IgD-negative memory B cell (primary cell): ENCODE results near the gene DDR1. TPM values are rescaled to one million over a fixed set of nuclear protein-coding genes. Genes with fewer than 3 reads are reported as not detected.

ENCODE experiments used
- H3K27ac Mint-ChIP-seq, 3 donors: one replicate each; pipeline ENCODE4 v1.8.0; 2020 to 2022; ENCODE audit warnings: mild to moderate bottlenecking in 3 of 3, mixed read lengths in 3 of 3, moderate library complexity in 1 of 3
- H3K27me3 Mint-ChIP-seq: one replicate; pipeline ENCODE4 v1.8.0; 2021; ENCODE audit warnings: mixed read lengths
- H3K36me3 Mint-ChIP-seq: one replicate; pipeline ENCODE4 v1.8.0; 2020; ENCODE audit warnings: mild to moderate bottlenecking, mixed read lengths
- H3K4me1 Mint-ChIP-seq, 3 donors: one replicate each; pipeline ENCODE4 v1.8.0; 2020 to 2022; ENCODE audit warnings: mixed read lengths in 3 of 3, mild to moderate bottlenecking in 1 of 3
- H3K4me3 Mint-ChIP-seq, 4 donors: one replicate each; pipeline ENCODE4 v1.8.0; 2020 to 2022; ENCODE audit warnings: mild to moderate bottlenecking in 4 of 4, mixed read lengths in 4 of 4, moderate library complexity in 3 of 4
- H3K9me3 Mint-ChIP-seq, 3 donors: one replicate each; pipeline ENCODE4 v1.8.0; 2020 to 2021; ENCODE audit warnings: mixed read lengths in 3 of 3, mild to moderate bottlenecking in 1 of 3
- polyA plus RNA-seq: library from polyadenylated mRNA; unstranded; fragments of 300-500 nt; fragmentation: Illumina TruSeq; gene quantifications from one replicate; pipeline ENCODE4 v1.2.3, GENCODE V29; 2021

DDR1 gene
- polyA plus RNA-seq, 1 donor from 2014 or later, result 4.6 TPM

GRCh38 chr6:30944051-30944450 lies 59.7 kb downstream of the DDR1 start:
- Mint-ChIP-seq H3K4me3 (no peak overlapping the region), H3K36me3 (peaks cover under 1% of the 10 kb centered on the region), H3K9me3 (no peaks in the 10 kb centered on the region), H3K27ac (no peak overlapping the region), H3K27me3 (peaks cover 44% of the 10 kb centered on the region), H3K4me1 (peaks cover 0 to 3% (median 0%) of the 10 kb centered on the region in 3 donors)

GRCh38 chr6:30945281-30945680 lies 61.0 kb downstream of the DDR1 start:
- peaks cover 0 to 3% (median 0%) of the 10 kb centered on the region in 3 donors for H3K4me1 Mint-ChIP-seq
- H3K36me3 Mint-ChIP-seq, result peaks cover 3% of the 10 kb centered on the region
- no peaks in the 10 kb centered on the region for H3K9me3 Mint-ChIP-seq
- H3K4me3 Mint-ChIP-seq, result no peak overlapping the region
- no peak overlapping the region for H3K27ac Mint-ChIP-seq
- H3K27me3 Mint-ChIP-seq, result peaks cover 38% of the 10 kb centered on the region

DNA sequence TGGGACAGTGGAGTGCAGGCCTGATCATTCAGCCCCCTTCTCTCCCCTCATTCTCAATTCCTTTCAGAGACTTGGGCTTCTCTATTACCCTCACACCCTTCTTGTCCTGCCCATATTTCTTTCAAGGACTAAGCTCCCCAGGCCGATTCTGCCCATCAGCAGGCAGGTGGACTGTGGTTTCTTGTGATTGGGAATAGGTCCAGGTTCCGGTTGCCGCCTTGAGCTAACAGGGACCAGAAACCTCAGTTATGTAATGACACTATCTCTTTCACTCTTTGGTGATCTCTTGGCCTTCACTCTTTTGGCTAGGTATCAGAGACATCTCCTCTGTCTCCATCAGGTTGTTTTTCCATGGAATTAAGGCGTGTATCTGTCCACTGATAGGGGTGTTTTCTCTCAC lies 62.9 kb downstream of the DDR1 start:
- H3K27ac Mint-ChIP-seq, result no peak overlapping the region
- no peak overlapping the region for H3K4me3 Mint-ChIP-seq
- H3K27me3 Mint-ChIP-seq, result peaks cover 43% of the 10 kb centered on the region
- H3K9me3 Mint-ChIP-seq, result no peaks in the 10 kb centered on the region
- H3K4me1 Mint-ChIP-seq, result peaks cover 0 to 2% (median 0%) of the 10 kb centered on the region in 3 donors
- H3K36me3 Mint-ChIP-seq, result peaks cover 3% of the 10 kb centered on the region

DNA sequence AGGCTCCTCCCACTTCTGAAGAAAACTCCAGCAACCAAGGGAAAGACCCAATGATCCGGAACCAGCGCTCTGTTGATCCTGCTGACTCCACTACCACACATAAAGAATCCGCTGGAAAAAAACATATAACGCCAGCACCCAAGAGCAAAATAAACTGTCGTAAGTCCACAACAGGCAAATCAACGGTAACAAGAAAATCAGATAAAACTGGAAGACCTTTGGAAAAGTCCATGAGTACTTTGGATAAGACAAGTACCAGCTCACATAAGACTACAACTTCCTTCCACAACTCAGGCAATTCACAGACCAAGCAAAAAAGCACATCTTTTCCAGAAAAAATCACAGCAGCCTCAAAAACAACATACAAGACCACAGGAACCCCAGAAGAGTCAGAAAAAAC lies 64.5 kb downstream of the DDR1 start:
- peaks cover 3% of the 10 kb centered on the region for H3K36me3 Mint-ChIP-seq
- no peaks in the 10 kb centered on the region for H3K9me3 Mint-ChIP-seq
- H3K27ac Mint-ChIP-seq, result no peak overlapping the region
- no peak overlapping the region for H3K4me3 Mint-ChIP-seq
- no peaks in the 10 kb centered on the region for H3K4me1 Mint-ChIP-seq
- peaks cover 30% of the 10 kb centered on the region for H3K27me3 Mint-ChIP-seq

Other genes starting within 250 kb of the DDR1 start
- gene C6orf136, start 237.4 kb upstream of the DDR1 start, polyA plus RNA-seq, result 26.9 TPM
- gene DHX16, start 211.5 kb upstream of the DDR1 start, polyA plus RNA-seq, result 21.6 TPM
- gene PPP1R18, start 197.9 kb upstream of the DDR1 start, polyA plus RNA-seq, result 91.7 TPM
- 56.1 TPM for gene NRM, start 193.5 kb upstream of the DDR1 start, polyA plus RNA-seq
- 4.6 TPM for gene MDC1, start 167.2 kb upstream of the DDR1 start, polyA plus RNA-seq
- gene TUBB, start 164.2 kb upstream of the DDR1 start, polyA plus RNA-seq, result 156 TPM
- gene FLOT1, start 141.8 kb upstream of the DDR1 start, polyA plus RNA-seq, result 97.3 TPM
- gene IER3, start 140.0 kb upstream of the DDR1 start, polyA plus RNA-seq, result 0.73 TPM
- 8.4 TPM for gene GTF2H4, start 23.7 kb downstream of the DDR1 start, polyA plus RNA-seq
- 26.0 TPM for gene VARS2, start 29.7 kb downstream of the DDR1 start, polyA plus RNA-seq
- 0.60 TPM for gene SFTA2, start 47.7 kb downstream of the DDR1 start, polyA plus RNA-seq
- gene MUCL3, start 56.5 kb downstream of the DDR1 start, polyA plus RNA-seq, result not detected
- not detected for gene MUC21, start 99.2 kb downstream of the DDR1 start, polyA plus RNA-seq
- gene MUC22, start 126.0 kb downstream of the DDR1 start, polyA plus RNA-seq, result not detected
- not detected for gene C6orf15, start 228.1 kb downstream of the DDR1 start, polyA plus RNA-seq
- 0.94 TPM for gene PSORS1C1, start 230.3 kb downstream of the DDR1 start, polyA plus RNA-seq
- gene CDSN, start 235.9 kb downstream of the DDR1 start, polyA plus RNA-seq, result not detected